Measurements from ENCODE around the gene MIOS.

Gene MIOS

GRCh38 chr7:7609330-7609729 lies 42.6 kb downstream of the MIOS start:
- no peak overlapping the region for H3K27ac ChIP-seq

GRCh38 chr7:7612519-7612918 lies 45.8 kb downstream of the MIOS start:
- no peak for TF ChIP-seq ZFX (IDR thresholded peaks at IDR 0.05)
- no peak for TF ChIP-seq CTCF (conservative IDR thresholded peaks at IDR 0.05)
- no peak overlapping the region for H3K27ac ChIP-seq

More at GRCh38 chr7:7609330-7609729, 42.6 kb downstream of the MIOS start:
- TF ChIP-seq ZFX (IDR thresholded peaks at IDR 0.05) (no peak), CTCF (conservative IDR thresholded peaks at IDR 0.05) (no peak)

- TF ChIP-seq CTCF (conservative IDR thresholded peaks at IDR 0.05) (no peak), ZFX (IDR thresholded peaks at IDR 0.05) (no peak)
These were observed 46.5 kb downstream of the MIOS start for GRCh38 chr7:7613210-7613609.

GRCh38 chr7:7614018-7614741 lies 47.5 kb downstream of the MIOS start:
- H3K27ac ChIP-seq = no peak overlapping the region
- TF ChIP-seq CTCF (conservative IDR thresholded peaks at IDR 0.05) = no peak
- no peak for TF ChIP-seq ZFX (IDR thresholded peaks at IDR 0.05)

More at GRCh38 chr7:7613210-7613609, 46.5 kb downstream of the MIOS start:
- H3K27ac ChIP-seq = no peak overlapping the region

- H3K27ac ChIP-seq = no peak overlapping the region
- no peak for TF ChIP-seq CTCF (conservative IDR thresholded peaks at IDR 0.05)
These were observed 50.9 kb downstream of the MIOS start for GRCh38 chr7:7617550-7617949.

GRCh38 chr7:7618410-7618809 lies 51.7 kb downstream of the MIOS start:
- TF ChIP-seq ZFX (IDR thresholded peaks at IDR 0.05) = no peak
- no peak for TF ChIP-seq CTCF (conservative IDR thresholded peaks at IDR 0.05)
- H3K27ac ChIP-seq = no peak overlapping the region

- H3K27ac ChIP-seq = no peak overlapping the region
- TF ChIP-seq CTCF (conservative IDR thresholded peaks at IDR 0.05) (no peak), ZFX (IDR thresholded peaks at IDR 0.05) (no peak)
These were observed 53.6 kb downstream of the MIOS start for GRCh38 chr7:7620236-7620635.

Measured in C4-2B (cell line).